Right hindlimb (tissue), 1 donor: ENCODE measurements around the gene OR6B3.

Source experiments
- DNase-seq: peaks from one replicate; pipeline ENCODE4 v3.0.0-alpha.2; 2018

The OR6B3 gene

GRCh38 chr2:240043279-240043989 is 9.9 kb downstream of the OR6B3 start:
- DNase-seq, result no peak

- no peak for DNase-seq
These were observed 10.6 kb downstream of the OR6B3 start for GRCh38 chr2:240042740-240043139.

GRCh38 chr2:240041363-240041762 is 12.0 kb downstream of the OR6B3 start:
- no peak for DNase-seq

GRCh38 chr2:240037358-240037757 is 16.0 kb downstream of the OR6B3 start:
- no peak for DNase-seq

- no peak for DNase-seq
These were observed 20.0 kb downstream of the OR6B3 start for GRCh38 chr2:240033330-240033678.

- no peak for DNase-seq
These were observed 20.7 kb downstream of the OR6B3 start for GRCh38 chr2:240032406-240033329.

- DNase-seq, result no peak
These were observed 22.8 kb downstream of the OR6B3 start, which contains the start of gene OR6B2 for GRCh38 chr2:240030379-240031094. TSS of gene OR6B2 (minus strand) at chr2:240030429. CDS start at chr2:240030429, 0 bp downstream.

GRCh38 chr2:240024766-240025165 is 28.6 kb downstream of the OR6B3 start:
- no peak for DNase-seq

- no peak for DNase-seq
These were observed 29.5 kb downstream of the OR6B3 start for GRCh38 chr2:240023792-240024191.

GRCh38 chr2:240021488-240022104 is 31.7 kb downstream of the OR6B3 start:
- peak; percentile 46 for DNase-seq

GRCh38 chr2:240018071-240018750 is 35.1 kb downstream of the OR6B3 start:
- no peak for DNase-seq

GRCh38 chr2:240014327-240014726 is 39.0 kb downstream of the OR6B3 start:
- DNase-seq, result no peak

GRCh38 chr2:240013343-240013742 is 40.0 kb downstream of the OR6B3 start:
- DNase-seq, result no peak

GRCh38 chr2:240002983-240003382 is 50.3 kb downstream of the OR6B3 start:
- DNase-seq, result no peak

GRCh38 chr2:240000671-240001070 is 52.6 kb downstream of the OR6B3 start:
- DNase-seq, result no peak

- no peak for DNase-seq
These were observed 55.5 kb downstream of the OR6B3 start for GRCh38 chr2:239997686-239998409.
